ENCODE results near the gene LHX4. TPM values are rescaled to one million over a fixed set of nuclear protein-coding genes. Genes with fewer than 3 reads are reported as not detected.

Gene LHX4
- total and polyA plus RNA-seq, 10 donors, result 0.02 to 2.0 (median 0.03) TPM; not detected in 5

DNA sequence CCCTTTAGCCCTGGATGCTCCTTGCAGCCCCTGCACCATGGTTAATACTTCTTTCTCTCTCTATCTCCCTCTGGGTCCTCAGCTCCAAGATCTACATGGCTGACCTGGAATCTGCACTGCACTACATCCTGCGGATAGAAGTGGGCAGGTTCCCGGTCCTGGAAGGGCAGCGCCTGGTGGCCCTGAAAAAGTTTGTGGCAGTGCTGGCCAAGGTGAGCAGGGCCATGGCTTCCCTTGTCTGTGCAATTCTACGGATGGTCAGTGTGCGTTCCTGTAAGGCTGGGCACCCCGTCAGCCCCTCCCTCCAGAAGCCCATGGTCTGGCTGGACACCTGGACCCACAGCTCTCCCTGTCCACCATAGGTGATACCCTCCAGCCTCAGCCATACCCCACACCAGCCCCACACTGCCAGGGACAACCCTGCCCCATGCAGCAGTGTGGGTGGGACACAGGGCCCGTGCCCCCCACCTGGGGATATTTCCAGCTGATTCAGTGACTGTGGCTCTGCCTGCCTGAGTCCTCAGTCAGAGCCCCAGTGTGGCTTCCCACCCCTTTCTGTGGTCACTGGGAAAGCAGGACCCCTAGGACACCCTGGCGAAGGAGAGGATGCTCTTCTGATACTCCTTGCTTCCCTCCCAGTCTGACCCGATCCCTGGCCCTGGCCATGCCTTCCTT is 44.0 kb upstream of the LHX4 start:
- H3K9me3 ChIP-seq, result no peaks in the 10 kb centered on the region
- WGBS, 5 donors, result 78 to 91% (median 81%) methylated on average over 6 to 9 of the region's 9 CpGs
- peak; percentile 69 for DNase-seq
- peaks cover 0 to 100% (median 74%) of the 10 kb centered on the region in 6 donors for H3K36me3 ChIP-seq
- peaks cover 0 to 40% (median 13%) of the 10 kb centered on the region in 6 donors for H3K4me1 ChIP-seq
- TF ChIP-seq POLR2A (IDR thresholded peaks at IDR 0.05), result no peak
- TF ChIP-seq, protein P1, sequence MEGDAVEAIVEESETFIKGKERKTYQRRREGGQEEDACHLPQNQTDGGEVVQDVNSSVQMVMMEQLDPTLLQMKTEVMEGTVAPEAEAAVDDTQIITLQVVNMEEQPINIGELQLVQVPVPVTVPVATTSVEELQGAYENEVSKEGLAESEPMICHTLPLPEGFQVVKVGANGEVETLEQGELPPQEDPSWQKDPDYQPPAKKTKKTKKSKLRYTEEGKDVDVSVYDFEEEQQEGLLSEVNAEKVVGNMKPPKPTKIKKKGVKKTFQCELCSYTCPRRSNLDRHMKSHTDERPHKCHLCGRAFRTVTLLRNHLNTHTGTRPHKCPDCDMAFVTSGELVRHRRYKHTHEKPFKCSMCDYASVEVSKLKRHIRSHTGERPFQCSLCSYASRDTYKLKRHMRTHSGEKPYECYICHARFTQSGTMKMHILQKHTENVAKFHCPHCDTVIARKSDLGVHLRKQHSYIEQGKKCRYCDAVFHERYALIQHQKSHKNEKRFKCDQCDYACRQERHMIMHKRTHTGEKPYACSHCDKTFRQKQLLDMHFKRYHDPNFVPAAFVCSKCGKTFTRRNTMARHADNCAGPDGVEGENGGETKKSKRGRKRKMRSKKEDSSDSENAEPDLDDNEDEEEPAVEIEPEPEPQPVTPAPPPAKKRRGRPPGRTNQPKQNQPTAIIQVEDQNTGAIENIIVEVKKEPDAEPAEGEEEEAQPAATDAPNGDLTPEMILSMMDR (IDR thresholded peaks at IDR 0.05 in 8 of 11, conservative IDR thresholded peaks at IDR 0.05 in 3 of 11), result no peak
- TF ChIP-seq POLR2AphosphoS5 (IDR thresholded peaks at IDR 0.05), result peak in 1 of 3 donors; percentile 5
- no peak overlapping the region for H3K4me3 ChIP-seq
- intact Hi-C loops (cut with DNase I; ENCODE audit: low total_unique reads), result loop anchor here (5.0 to 10.0 kb wide), 2 partner anchors 231 to 289 kb away; no protein-coding TSS in a partner anchor
- H3K27me3 ChIP-seq (replicated peaks in 1 of 7), result no peaks in the 10 kb centered on the region
- peak overlapping the region in 6 of 8 donors; percentile 3 to 69 (median 52) for H3K27ac ChIP-seq

DNA sequence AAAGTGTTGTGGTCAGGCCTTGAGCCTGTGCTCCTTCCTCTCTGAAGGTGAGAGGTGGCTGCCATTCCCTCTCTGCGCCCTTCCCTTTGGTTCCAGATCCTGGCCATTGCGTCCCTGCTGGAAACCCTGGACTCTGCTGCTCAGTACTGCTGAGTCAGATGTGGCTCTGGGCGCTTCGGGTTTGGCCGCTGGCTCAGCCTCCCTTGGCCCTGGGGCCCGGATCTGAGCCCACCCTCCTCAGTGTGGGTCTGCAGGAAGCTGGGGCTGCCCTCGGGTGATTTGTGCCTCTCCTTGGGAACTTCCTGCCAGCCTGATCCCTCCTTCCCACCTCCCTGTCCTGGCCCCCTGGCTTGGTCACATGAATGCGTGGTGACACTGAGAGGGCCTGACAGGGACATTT is 43.2 kb upstream of the LHX4 start:
- H3K36me3 ChIP-seq, result peaks cover 0 to 100% (median 79%) of the 10 kb centered on the region in 6 donors
- TF ChIP-seq POLR2A (IDR thresholded peaks at IDR 0.05) (no peak), POLR2AphosphoS5 (IDR thresholded peaks at IDR 0.05) (peak; percentile 60 to 80 (median 75))
- TF ChIP-seq, protein P1 (IDR thresholded peaks at IDR 0.05 in 8 of 11, conservative IDR thresholded peaks at IDR 0.05 in 3 of 11), result no peak
- H3K27ac ChIP-seq, result peak overlapping the region in 6 of 8 donors; percentile 3 to 69 (median 52)
- H3K27me3 ChIP-seq (replicated peaks in 1 of 7), result no peaks in the 10 kb centered on the region
- peaks cover 0 to 47% (median 13%) of the 10 kb centered on the region in 6 donors for H3K4me1 ChIP-seq
- no peak overlapping the region for H3K4me3 ChIP-seq
- H3K9me3 ChIP-seq, result no peaks in the 10 kb centered on the region
- DNase-seq, result no peak
- intact Hi-C loops (cut with DNase I; ENCODE audit: low total_unique reads), result loop anchor here (5.0 to 10.0 kb wide), 2 partner anchors 230 to 288 kb away; no protein-coding TSS in a partner anchor
- WGBS, 5 donors, result 52 to 68% (median 57%) methylated on average over 2 to 8 of the region's 8 CpGs

DNA sequence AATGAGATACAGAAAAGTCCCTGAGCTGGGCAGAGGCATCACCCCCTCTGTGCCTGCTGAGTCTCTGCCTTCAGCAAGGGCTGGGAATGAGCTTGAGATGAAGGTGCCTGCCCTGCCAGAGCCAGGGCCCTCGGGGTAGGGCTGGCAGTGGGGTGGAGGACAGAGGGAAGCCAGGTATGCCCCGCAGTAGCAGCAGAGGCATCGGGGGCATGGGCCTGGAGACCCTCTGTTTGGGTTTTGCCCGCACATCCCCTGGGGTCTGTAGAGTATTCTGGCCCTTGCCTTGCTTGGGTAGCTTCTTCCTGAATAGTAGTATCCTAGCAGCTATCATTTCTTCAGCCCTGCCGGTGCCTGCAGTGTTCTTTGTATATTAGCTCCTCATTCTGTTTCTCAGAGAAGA is 42.4 kb upstream of the LHX4 start:
- Histone ChIP-seq H3K27ac (peak overlapping the region in 4 of 8 donors; percentile 49 to 69 (median 52)), H3K27me3 (replicated peaks in 1 of 7) (no peaks in the 10 kb centered on the region), H3K9me3 (no peaks in the 10 kb centered on the region), H3K4me3 (no peak overlapping the region), H3K36me3 (peaks cover 0 to 100% (median 72%) of the 10 kb centered on the region in 6 donors), H3K4me1 (peaks cover 0 to 55% (median 13%) of the 10 kb centered on the region in 6 donors)
- intact Hi-C loops (cut with DNase I; ENCODE audit: low total_unique reads), result loop anchor here (5.0 to 10.0 kb wide), 2 partner anchors 230 to 287 kb away; no protein-coding TSS in a partner anchor
- no peak for DNase-seq
- TF ChIP-seq POLR2A (IDR thresholded peaks at IDR 0.05), result no peak
- TF ChIP-seq, protein P1 (IDR thresholded peaks at IDR 0.05 in 8 of 11, conservative IDR thresholded peaks at IDR 0.05 in 3 of 11), result no peak
- no peak for TF ChIP-seq POLR2AphosphoS5 (IDR thresholded peaks at IDR 0.05)
- WGBS, 5 donors, result 86 to 95% (median 93%) methylated on average over 5 of the region's 5 CpGs

DNA sequence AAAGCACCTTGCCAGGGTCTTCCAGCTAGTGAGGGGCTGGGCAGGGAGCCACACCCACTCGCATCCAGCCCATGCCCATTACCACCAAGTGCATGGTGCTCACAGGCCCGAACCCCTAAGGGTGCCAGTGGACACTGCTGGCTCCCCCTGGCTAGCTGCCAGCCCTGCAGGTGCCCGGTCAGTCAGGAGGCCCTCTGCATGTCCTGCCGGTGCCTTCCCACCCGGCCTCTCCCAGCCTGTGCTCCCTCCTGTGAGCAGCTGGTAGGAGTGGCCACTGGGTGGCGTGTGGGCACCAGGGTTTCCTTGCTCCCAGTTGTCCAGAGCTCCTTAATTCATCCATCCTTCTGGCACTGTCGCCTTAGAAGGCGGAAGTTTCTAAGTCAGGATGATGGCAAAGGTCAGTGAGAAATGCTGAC is 42.0 kb upstream of the LHX4 start:
- H3K27me3 ChIP-seq (replicated peaks in 1 of 7), result no peaks in the 10 kb centered on the region
- intact Hi-C loops (cut with DNase I; ENCODE audit: low total_unique reads), result loop anchor here (5.0 to 10.0 kb wide), 2 partner anchors 229 to 287 kb away; no protein-coding TSS in a partner anchor
- peaks cover 0 to 55% (median 13%) of the 10 kb centered on the region in 6 donors for H3K4me1 ChIP-seq
- H3K9me3 ChIP-seq, result no peaks in the 10 kb centered on the region
- H3K27ac ChIP-seq, result no peak overlapping the region
- TF ChIP-seq POLR2AphosphoS5 (IDR thresholded peaks at IDR 0.05) (peak in 1 of 3 donors; percentile 36), POLR2A (IDR thresholded peaks at IDR 0.05) (no peak)
- TF ChIP-seq, protein P1 (IDR thresholded peaks at IDR 0.05 in 8 of 11, conservative IDR thresholded peaks at IDR 0.05 in 3 of 11), result peak; percentile 20 to 76 (median 56)
- no peak for DNase-seq
- WGBS, 5 donors, result 48 to 68% (median 67%) methylated on average over 7 to 8 of the region's 8 CpGs
- H3K4me3 ChIP-seq, result no peak overlapping the region
- peaks cover 0 to 100% (median 68%) of the 10 kb centered on the region in 6 donors for H3K36me3 ChIP-seq
